ENCODE data around the gene GLIPR1. TPM values are rescaled to one million over a fixed set of nuclear protein-coding genes. Genes with fewer than 3 reads are reported as not detected.
A peak's percentile ranks its signal among the peaks of the same experiment; 100 is the strongest.
"Not testable (repeated sequence)": the region's sequence is repeated elsewhere in the genome, so short reads cannot be mapped to it uniquely, and the experiment has no call there.

Gene GLIPR1
- total RNA-seq, 4 donors from 2014 or later: 1.4 to 47.0 (median 7.2) TPM

DNA sequence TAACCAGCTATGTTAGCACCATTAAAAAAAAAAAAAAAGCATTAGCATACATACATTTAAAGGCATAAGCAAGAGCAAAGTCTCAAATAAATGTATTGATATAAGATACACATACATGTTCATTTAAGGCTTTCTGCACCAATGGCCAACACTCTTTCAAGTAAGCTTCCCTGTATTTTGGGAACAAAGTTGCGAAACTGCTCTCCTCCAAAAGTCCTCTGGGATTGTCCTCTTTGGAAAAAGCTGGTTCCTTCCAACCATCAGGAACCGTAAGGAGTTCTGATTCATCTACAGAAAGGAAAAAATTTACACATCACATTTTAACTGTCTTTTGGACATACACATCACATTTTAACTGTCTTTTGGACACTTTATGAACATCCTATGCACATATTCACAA, 27.6 kb downstream of the GLIPR1 start:
- no peak for DNase-seq
- TF ChIP-seq, protein P1, sequence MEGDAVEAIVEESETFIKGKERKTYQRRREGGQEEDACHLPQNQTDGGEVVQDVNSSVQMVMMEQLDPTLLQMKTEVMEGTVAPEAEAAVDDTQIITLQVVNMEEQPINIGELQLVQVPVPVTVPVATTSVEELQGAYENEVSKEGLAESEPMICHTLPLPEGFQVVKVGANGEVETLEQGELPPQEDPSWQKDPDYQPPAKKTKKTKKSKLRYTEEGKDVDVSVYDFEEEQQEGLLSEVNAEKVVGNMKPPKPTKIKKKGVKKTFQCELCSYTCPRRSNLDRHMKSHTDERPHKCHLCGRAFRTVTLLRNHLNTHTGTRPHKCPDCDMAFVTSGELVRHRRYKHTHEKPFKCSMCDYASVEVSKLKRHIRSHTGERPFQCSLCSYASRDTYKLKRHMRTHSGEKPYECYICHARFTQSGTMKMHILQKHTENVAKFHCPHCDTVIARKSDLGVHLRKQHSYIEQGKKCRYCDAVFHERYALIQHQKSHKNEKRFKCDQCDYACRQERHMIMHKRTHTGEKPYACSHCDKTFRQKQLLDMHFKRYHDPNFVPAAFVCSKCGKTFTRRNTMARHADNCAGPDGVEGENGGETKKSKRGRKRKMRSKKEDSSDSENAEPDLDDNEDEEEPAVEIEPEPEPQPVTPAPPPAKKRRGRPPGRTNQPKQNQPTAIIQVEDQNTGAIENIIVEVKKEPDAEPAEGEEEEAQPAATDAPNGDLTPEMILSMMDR (IDR thresholded peaks at IDR 0.05): no peak
- TF ChIP-seq POLR2A (IDR thresholded peaks at IDR 0.05): no peak
- Histone ChIP-seq H3K9me3 (no peaks in the 10 kb centered on the region), H3K4me1 (peaks cover 0 to 15% (median 6%) of the 10 kb centered on the region in 4 donors), H3K27me3 (no peaks in the 10 kb centered on the region), H3K36me3 (peaks cover 0 to 29% (median 0%) of the 10 kb centered on the region in 3 donors), H3K4me3 (no peak overlapping the region), H3K27ac (no peak overlapping the region)

DNA sequence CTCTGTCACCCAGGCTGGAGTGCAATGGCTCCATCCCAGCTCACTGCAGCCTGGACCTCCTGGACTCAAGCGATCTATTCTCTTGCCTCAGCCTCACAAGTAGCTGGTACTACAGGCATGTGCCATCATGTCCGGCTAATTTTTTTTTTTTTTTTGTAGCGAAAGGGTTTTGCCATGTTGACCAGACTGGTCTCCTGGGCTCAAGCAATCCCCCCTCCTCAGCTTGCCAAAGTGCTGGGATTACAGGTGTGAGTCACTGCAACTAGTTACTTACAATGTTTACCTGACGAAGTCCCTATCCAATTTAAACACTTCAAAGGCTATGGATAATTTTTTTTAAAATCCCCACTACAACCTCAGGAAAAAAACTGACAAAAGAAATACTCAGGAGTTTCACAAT, 29.1 kb downstream of the GLIPR1 start:
- DNase-seq: no peak
- no peak overlapping the region for H3K27ac ChIP-seq
- peaks cover 0 to 15% (median 0%) of the 10 kb centered on the region in 3 donors for H3K36me3 ChIP-seq
- H3K4me1 ChIP-seq: peaks cover 0 to 15% (median 6%) of the 10 kb centered on the region in 4 donors
- H3K4me3 ChIP-seq: no peak overlapping the region
- H3K27me3 ChIP-seq: no peaks in the 10 kb centered on the region
- TF ChIP-seq, protein P1 (IDR thresholded peaks at IDR 0.05): no peak
- TF ChIP-seq POLR2A (IDR thresholded peaks at IDR 0.05): no peak
- H3K9me3 ChIP-seq: no peaks in the 10 kb centered on the region

DNA sequence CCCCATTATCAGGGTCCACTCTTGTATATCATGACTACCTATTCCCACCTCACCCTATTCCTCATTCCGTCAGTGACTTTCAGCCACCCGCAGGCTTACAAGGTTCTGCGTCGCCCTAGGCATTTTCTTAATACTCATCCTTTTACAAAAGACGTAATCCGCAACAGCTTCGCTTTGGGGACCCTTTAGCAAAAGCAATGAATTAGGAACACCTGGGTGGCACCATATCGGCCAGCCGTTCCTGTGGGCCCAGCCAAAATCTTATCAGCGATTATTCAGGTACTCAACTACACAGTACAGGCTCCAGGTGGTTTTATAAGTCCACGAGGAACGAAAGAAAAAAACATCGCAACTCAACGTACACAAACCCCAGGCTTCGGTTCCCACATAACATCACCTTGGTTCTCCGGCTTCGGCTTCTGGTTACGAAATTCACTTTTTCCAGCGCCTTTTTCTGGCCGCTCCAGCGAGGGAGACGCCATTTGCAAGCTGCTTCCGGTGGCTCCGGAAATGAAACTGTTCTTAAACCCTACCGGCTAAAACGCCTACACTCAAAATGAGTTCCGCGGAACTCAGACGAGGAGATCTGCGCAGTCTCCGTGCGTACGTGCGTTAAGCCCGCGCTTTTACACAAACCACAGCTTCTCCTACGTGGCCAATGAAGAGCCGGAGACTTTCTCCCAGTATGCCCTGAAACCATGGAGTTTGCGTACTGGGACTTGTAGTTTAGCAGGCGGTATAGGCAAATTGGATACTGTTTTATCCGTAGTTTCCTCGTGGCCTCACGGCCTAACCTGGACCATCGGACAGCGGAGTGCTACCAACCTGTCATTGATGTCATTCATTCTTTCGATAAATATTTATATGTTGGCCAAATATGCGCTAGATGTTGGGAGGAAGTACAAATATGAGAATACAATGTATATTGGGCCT, 30.8 kb downstream of the GLIPR1 start, which contains the start of gene KRR1:
KRR1 (minus strand) TSS at position 494 of the 933 bp plus-strand sequence; CDS start at position 482, 12 bp downstream.
- no peaks in the 10 kb centered on the region for H3K9me3 ChIP-seq

DNA sequence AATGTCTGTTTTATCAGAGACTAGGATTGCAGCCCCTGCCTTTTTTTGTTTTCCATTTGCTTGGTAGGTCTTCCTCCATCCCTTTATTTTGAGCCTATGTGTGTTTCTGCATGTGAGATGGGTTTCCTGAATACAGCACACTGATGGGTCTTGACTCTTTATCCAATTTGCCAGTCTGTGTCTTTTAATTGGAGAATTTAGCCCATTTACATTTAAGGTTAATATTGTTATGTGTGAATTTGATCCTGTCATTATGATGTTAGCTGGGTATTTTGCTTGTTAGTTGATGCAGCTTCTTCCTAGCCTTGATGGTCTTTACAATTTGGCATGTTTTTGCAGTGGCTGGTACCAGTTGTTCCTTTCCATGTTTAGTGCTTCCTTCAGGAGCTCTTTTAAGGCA, 40.7 kb downstream of the GLIPR1 start:
- H3K27ac ChIP-seq, H3K4me1 ChIP-seq, H3K36me3 ChIP-seq, DNase-seq, H3K27me3 ChIP-seq, H3K9me3 ChIP-seq, H3K4me3 ChIP-seq: not testable (repeated sequence)

More for the DNA sequence above, 30.8 kb downstream of the GLIPR1 start, which contains the start of gene KRR1:
- Histone ChIP-seq H3K4me1 (peaks cover 0 to 15% (median 6%) of the 10 kb centered on the region in 4 donors), H3K4me3 (peak within 1 kb of the TSS; percentile 65 to 80 (median 71)), H3K27me3 (no peaks in the 10 kb centered on the region), H3K27ac (peak within 1 kb of the TSS; percentile 49 to 81 (median 74)), H3K36me3 (peaks cover 0 to 4% (median 0%) of the 10 kb centered on the region in 3 donors)
- DNase-seq: peak; percentile 86 to 96 (median 88)
- peak in 1 of 2 donors; percentile 26 for TF ChIP-seq POLR2A (IDR thresholded peaks at IDR 0.05)
- TF ChIP-seq, protein P1 (IDR thresholded peaks at IDR 0.05): peak in 3 of 6 experiments; percentile 29 to 34 (median 33)

DNA sequence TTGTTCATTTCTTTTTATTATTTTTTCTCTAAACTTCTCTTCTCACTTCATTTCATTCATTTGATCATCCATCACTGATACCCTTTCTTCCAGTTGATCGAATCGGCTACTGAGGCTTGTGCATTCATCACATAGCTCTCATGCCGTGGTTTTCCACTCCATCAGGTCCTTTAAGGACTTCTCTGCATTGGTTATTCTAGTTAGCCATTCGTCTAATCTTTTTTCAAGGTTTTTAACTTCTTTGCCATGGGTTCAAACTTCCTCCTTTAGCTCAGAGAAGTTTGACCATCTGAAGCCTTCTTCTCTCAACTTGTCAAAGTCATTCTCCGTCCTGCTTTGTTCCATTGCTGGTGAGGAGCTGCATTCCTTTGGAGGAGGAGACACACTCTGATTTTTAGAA, 41.6 kb downstream of the GLIPR1 start:
- H3K36me3 ChIP-seq, H3K27ac ChIP-seq, H3K27me3 ChIP-seq, H3K4me1 ChIP-seq, H3K9me3 ChIP-seq, H3K4me3 ChIP-seq, DNase-seq: not testable (repeated sequence)

DNA sequence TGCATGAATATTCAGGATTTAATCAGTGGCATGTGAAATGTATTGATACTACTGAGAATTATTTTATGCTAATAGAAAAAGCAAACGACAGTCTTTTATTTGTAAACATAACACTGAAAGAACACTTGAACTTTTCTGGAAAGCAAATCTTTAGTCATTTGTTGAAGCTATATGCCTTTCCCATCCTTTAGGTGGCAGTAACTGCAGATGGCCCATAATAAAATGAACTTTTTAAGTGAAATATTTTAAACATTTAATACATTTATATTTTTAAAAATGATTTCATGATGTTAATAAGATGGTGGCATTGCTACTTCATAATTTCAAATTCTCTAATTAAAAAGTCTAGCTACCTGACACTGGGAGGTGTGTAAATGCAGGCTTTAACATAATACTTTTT, 44.7 kb downstream of the GLIPR1 start:
- H3K4me1 ChIP-seq: no peaks in the 10 kb centered on the region
- H3K9me3 ChIP-seq: no peaks in the 10 kb centered on the region
- no peaks in the 10 kb centered on the region for H3K36me3 ChIP-seq
- no peak overlapping the region for H3K27ac ChIP-seq
- H3K27me3 ChIP-seq: no peaks in the 10 kb centered on the region
- DNase-seq: no peak
- TF ChIP-seq POLR2A (IDR thresholded peaks at IDR 0.05): no peak
- TF ChIP-seq, protein P1 (IDR thresholded peaks at IDR 0.05): no peak
- no peak overlapping the region for H3K4me3 ChIP-seq
